Loucy (cell line): ENCODE measurements around the gene GMEB2.

Experiments used
- CTCF ChIP-seq: fragments of 200-600 bp; sonication (generic); conservative IDR thresholded peaks from 2 replicates; pipeline ENCODE4 v1.5.1; 2014; ENCODE audit warnings: mild to moderate bottlenecking, antibody characterized with exemption, low read length
- EZH2phosphoT487 ChIP-seq: fragments of 200-600 bp; IDR thresholded peaks from 2 replicates; pipeline ENCODE4 v1.6.1; 2018; ENCODE audit warnings: antibody characterized with exemption, mild to moderate bottlenecking, moderate library complexity, borderline replicate concordance

DNA sequence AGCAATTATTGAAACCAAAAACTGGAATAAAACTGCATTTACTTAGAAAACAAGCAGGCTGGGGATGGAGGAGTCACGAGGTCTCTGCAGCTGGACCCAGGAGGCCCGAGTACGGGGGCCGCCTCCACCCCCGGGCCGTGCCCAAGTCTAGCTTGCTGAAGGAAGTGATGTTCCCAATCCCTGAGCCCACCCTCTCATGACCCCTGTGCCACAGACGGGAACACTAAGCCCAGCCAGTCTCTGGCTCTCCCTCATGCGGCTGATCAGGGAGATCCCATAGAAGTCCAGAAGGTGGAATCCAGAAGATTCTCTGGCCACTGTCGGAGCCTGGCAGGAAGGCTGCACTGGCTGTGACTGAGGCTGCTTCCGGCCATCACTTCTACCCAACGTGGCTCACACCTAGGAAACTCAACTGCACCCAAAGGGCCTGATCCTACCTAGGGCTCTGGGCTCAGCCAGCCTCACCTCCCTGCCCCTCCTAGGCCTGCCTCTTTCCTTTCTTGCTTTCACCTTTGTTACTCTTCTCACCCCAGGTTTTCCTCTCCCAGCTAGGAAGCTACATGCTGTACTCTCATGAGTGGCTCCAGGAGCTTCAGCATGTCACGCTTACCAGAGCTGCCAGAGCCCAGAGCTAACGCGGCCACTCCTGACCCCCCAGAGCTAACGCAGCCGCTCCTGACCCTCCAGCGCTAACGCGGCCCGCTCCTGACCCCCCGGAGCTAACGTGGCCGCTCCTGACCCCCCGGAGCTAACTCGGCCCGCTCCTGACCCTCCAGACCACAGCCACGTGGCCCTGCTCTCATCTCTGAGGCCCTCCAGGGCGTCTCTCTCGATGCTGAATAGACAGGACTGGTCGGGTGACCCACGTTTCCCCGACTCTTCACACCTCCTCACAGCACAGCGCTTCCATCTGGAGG, 28.2 kb downstream of the GMEB2 start:
- TF ChIP-seq CTCF: no peak
- no peak for TF ChIP-seq EZH2phosphoT487
